Activated T-cell treated with anti-CD3 and anti-CD28 coated beads for 24 hours (primary cell): ENCODE results near the gene ZNF205.

ENCODE experiments used
- DNase-seq: peaks from one replicate; pipeline ENCODE4 v3.0.0-alpha.2; 2020; ENCODE audit warnings: low read depth

Gene ZNF205

GRCh38 chr16:3084969-3085670 is 27.3 kb upstream of the ZNF205 start:
- DNase-seq, result no peak

- DNase-seq, result no peak
These were observed 26.4 kb upstream of the ZNF205 start for GRCh38 chr16:3085868-3086595.

- no peak for DNase-seq
These were observed 25.7 kb upstream of the ZNF205 start for GRCh38 chr16:3086596-3087242.

GRCh38 chr16:3087243-3088235 is 24.8 kb upstream of the ZNF205 start:
- DNase-seq, result no peak

- DNase-seq, result no peak
These were observed 23.9 kb upstream of the ZNF205 start for GRCh38 chr16:3088450-3088849.

- no peak for DNase-seq
These were observed 23.3 kb upstream of the ZNF205 start for GRCh38 chr16:3088925-3089716.

- DNase-seq, result no peak
These were observed 22.4 kb upstream of the ZNF205 start for GRCh38 chr16:3089717-3090592.

- no peak for DNase-seq
These were observed 20.8 kb upstream of the ZNF205 start for GRCh38 chr16:3091551-3091950.

- no peak for DNase-seq
These were observed 19.9 kb upstream of the ZNF205 start for GRCh38 chr16:3092501-3092941.

GRCh38 chr16:3094289-3095027 is 17.9 kb upstream of the ZNF205 start:
- no peak for DNase-seq

GRCh38 chr16:3095869-3096268 is 16.5 kb upstream of the ZNF205 start:
- no peak for DNase-seq

GRCh38 chr16:3096362-3096761 is 16.0 kb upstream of the ZNF205 start:
- no peak for DNase-seq

- no peak for DNase-seq
These were observed 15.1 kb upstream of the ZNF205 start for GRCh38 chr16:3097266-3097665.

- no peak for DNase-seq
These were observed 13.7 kb upstream of the ZNF205 start, which contains the start of gene ZSCAN10 for GRCh38 chr16:3098459-3099394. Gene ZSCAN10 (minus strand): TSS chr16:3099294. CDS start chr16:3092937, 6,357 bp downstream.

- no peak for DNase-seq
These were observed 13.0 kb upstream of the ZNF205 start for GRCh38 chr16:3099395-3099731.

GRCh38 chr16:3099732-3100499 is 12.5 kb upstream of the ZNF205 start:
- peak; percentile 92 for DNase-seq
